ENCODE results near the gene LBR. TPM values are rescaled to one million over a fixed set of nuclear protein-coding genes. Genes with fewer than 3 reads are reported as not detected.

The LBR gene
- total RNA-seq, 4 donors from 2014 or later: 16.4 to 47.7 (median 22.5) TPM

GRCh38 chr1:225464851-225465792 lies 37.3 kb upstream of the LBR start:
- 61 to 68% methylated on average over 15 of the region's 15 CpGs for WGBS, 2 donors
- no peak for DNase-seq (ENCODE audit: low spot score in 2 of 2)
- no peak for TF ChIP-seq POLR2A (IDR thresholded peaks at IDR 0.05)
- no peak for TF ChIP-seq CTCF (IDR thresholded peaks at IDR 0.05)
- intact Hi-C loops (cut with DNase I; ENCODE audit: low total_unique reads): loop anchor here (5.0 kb wide), 1 partner anchor 1627 kb away; no protein-coding TSS in a partner anchor
- H3K4me3 ChIP-seq (ENCODE audit: low read depth, poor library complexity, severe bottlenecking): no peak overlapping the region

DNA sequence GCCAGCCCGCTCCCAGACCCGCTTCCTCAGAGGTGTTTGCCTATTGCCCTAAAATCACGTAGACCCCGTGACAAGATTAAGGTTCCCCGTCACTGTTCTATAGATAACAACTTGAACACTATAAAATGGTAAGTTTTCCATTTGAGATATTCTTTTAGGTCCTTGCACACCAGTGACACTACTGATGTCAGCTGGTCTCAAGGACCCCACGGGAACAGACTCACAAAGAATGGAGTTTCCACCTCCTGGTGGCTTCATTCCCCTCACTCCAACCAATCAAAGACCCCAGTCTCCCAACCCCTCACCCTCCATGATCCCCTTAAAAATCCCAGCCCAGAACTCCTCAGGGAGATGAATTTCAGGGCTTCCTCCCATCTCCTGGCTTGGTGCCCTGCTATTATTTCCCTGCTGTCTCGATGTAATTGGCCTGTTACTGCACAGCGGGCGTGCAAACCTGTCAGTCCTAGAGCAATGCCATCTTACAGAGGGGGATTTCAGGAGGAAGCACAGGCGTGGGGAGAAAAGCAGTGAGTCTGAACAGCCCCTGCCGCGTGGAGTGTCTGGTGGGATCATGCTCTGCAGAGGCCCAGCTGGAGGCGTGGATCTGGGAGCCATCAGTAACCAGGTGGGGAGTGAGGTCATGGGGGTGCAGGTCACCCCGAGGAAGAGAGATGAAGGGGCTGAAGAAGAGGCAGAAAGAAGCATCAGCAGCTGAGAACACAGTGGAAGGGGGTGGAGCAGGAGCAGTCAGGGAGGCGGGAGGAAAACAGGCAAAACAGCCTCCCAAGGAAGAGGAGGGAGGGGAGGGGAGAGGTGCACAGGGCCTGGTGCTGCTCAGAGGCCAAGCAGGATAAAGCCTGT lies 35.1 kb upstream of the LBR start:
- 35 to 38% methylated on average over 15 of the region's 15 CpGs for WGBS, 2 donors
- intact Hi-C loops (cut with DNase I; ENCODE audit: low total_unique reads): no loop called here
- no peak overlapping the region for H3K4me3 ChIP-seq (ENCODE audit: low read depth, poor library complexity, severe bottlenecking)
- no peak for DNase-seq (ENCODE audit: low spot score in 2 of 2)
- TF ChIP-seq CTCF (IDR thresholded peaks at IDR 0.05) (no peak), POLR2A (IDR thresholded peaks at IDR 0.05) (no peak)

DNA sequence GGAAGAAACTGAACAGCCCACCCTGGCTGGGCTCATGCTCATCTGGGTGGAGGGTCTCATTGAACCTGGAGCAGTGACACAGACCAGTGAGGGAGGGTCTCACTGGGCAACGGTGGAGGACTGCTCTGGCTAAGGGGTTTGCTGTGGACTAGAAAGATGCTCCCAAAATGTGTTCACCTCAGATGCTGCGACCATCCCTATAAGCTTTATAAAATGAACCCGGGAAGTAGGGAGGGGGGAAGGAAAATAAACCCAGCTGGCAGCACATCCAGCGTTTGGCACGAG lies 34.5 kb upstream of the LBR start:
- TF ChIP-seq CTCF (IDR thresholded peaks at IDR 0.05) (no peak), POLR2A (IDR thresholded peaks at IDR 0.05) (no peak)
- WGBS, 2 donors: 35 to 46% methylated on average over 5 of the region's 5 CpGs
- intact Hi-C loops (cut with DNase I; ENCODE audit: low total_unique reads): no loop called here
- no peak for DNase-seq (ENCODE audit: low spot score in 2 of 2)
- no peak overlapping the region for H3K4me3 ChIP-seq (ENCODE audit: low read depth, poor library complexity, severe bottlenecking)

DNA sequence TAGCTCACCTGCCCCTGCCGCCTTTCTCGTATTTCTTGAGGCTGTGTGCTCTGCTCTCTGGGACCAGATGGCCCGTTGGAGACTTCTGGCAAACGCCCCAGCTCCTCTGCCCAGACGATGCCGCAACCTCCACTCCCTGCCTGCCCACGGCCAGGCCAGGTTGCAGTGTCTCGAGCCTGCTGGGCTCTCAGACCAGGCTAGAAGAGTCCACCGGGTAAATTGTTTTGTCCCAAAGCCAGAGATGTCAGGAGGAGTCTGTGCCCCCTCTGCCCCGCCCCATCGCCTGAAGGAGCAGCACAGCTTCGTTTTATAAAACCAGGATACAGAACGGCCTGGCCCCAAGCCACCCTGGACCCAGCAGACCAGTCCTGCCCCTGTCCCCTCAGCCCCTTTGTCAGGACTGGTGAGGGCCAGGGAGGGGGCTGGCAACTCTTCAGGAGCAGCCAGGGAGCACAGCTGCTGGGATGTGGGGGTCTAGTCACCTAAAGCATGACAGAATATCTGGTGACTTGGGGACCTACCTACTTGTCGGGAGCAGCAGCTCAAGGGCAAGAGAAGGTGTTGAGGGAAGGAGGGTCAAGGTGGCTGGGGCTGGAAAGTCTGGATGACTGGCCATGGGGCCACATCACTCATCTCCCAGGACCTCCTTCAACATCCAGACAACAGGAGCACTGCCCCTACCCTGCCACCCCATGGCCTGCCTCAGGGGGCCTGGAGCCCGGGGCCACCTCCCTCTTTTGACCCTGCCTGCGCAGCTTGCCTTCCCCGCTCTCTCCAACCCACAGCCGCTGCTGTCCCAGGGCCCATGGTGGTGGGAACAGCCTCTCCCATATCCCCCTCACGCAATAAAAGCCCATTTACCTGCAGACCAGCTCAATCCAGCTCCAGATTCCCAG lies 33.9 kb upstream of the LBR start:
- WGBS, 2 donors: 75 to 82% methylated on average over 19 of the region's 19 CpGs
- intact Hi-C loops (cut with DNase I; ENCODE audit: low total_unique reads): no loop called here
- DNase-seq (ENCODE audit: low spot score in 2 of 2): no peak
- H3K4me3 ChIP-seq (ENCODE audit: low read depth, poor library complexity, severe bottlenecking): no peak overlapping the region
- TF ChIP-seq POLR2A (IDR thresholded peaks at IDR 0.05) (no peak), CTCF (IDR thresholded peaks at IDR 0.05) (no peak)

GRCh38 chr1:225460737-225461532 lies 33.1 kb upstream of the LBR start:
- no peak overlapping the region for H3K4me3 ChIP-seq (ENCODE audit: low read depth, poor library complexity, severe bottlenecking)
- intact Hi-C loops (cut with DNase I; ENCODE audit: low total_unique reads): no loop called here
- WGBS, 2 donors: 55 to 75% methylated on average over 8 of the region's 8 CpGs
- DNase-seq (ENCODE audit: low spot score in 2 of 2): no peak
- no peak for TF ChIP-seq CTCF (IDR thresholded peaks at IDR 0.05)
- no peak for TF ChIP-seq POLR2A (IDR thresholded peaks at IDR 0.05)
